ENCODE results near the gene YWHAQ.

- TF ChIP-seq, protein P1, sequence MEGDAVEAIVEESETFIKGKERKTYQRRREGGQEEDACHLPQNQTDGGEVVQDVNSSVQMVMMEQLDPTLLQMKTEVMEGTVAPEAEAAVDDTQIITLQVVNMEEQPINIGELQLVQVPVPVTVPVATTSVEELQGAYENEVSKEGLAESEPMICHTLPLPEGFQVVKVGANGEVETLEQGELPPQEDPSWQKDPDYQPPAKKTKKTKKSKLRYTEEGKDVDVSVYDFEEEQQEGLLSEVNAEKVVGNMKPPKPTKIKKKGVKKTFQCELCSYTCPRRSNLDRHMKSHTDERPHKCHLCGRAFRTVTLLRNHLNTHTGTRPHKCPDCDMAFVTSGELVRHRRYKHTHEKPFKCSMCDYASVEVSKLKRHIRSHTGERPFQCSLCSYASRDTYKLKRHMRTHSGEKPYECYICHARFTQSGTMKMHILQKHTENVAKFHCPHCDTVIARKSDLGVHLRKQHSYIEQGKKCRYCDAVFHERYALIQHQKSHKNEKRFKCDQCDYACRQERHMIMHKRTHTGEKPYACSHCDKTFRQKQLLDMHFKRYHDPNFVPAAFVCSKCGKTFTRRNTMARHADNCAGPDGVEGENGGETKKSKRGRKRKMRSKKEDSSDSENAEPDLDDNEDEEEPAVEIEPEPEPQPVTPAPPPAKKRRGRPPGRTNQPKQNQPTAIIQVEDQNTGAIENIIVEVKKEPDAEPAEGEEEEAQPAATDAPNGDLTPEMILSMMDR (IDR thresholded peaks at IDR 0.05) = no peak
- no peak for TF ChIP-seq EZH2 (IDR thresholded peaks at IDR 0.05; ENCODE audit: borderline replicate concordance, insufficient read depth, low read depth, low read length, poor library complexity, severe bottlenecking)
Measured at GRCh38 chr2:9629222-9630116, 1.3 kb downstream of the YWHAQ start.

All from B cell (primary cell).